ENCODE data around the gene MAP6.

MAP6 gene

DNA sequence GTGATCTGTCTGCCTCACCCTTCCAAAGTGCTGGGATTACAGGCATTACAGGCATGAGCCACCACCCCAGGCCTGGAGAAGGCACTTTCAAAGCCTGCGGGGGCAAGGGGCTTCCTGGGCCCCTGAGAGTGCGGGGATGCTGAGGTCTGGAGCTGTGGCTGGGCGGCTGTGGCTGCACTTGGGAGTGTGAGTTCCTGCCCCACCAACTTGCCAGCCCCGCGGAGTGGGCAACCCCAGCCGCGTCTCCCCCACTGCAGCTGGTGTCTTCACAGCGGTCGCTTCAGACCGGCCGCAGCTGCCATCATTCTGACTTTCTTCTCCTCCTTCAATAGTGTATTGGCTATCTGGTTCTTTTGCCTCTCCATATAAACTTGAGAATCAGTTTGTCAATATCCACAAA, 10.7 kb upstream of the MAP6 start:
- no peak overlapping the region for H3K4me3 Mint-ChIP-seq
- H3K27ac Mint-ChIP-seq: no peak overlapping the region
- peaks cover 69% of the 10 kb centered on the region for H3K27me3 Mint-ChIP-seq
- H3K9me3 Mint-ChIP-seq: peaks cover 6% of the 10 kb centered on the region
- peaks cover 10% of the 10 kb centered on the region for H3K4me1 Mint-ChIP-seq (ENCODE audit: low read depth)
- no peak for DNase-seq
- H3K36me3 Mint-ChIP-seq (ENCODE audit: low read depth): no peaks in the 10 kb centered on the region

DNA sequence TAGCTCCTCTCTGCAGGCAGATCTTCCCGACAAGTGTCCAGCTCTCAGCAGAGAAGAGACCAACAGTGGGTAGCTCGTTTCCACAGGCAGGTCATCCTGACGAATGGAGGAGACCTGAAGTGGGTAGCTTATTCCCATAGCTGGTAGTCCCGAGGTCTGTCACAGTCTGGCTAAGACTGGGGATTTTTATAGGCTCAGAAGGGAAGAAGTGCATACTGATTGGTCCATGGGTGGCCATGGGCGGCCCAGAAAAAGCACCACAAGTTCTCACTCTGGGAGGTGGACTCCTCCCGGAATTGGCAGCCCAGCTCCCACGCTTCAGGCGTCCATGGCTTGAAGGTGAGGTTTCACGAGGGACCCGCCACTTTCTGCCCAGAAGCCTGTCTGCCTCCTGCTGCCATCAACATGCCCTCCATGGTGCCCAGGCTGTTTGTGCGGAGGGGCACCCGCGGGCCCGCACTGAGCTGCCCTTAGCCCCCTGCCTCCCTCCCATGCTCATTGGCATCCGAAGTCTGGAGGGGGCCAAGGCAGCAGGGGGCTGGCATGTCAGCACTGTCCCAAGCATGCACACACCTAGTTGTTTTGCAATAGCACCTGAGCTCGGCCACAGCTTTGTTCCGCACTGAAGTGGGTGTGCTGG, 9.9 kb upstream of the MAP6 start:
- Mint-ChIP-seq H3K9me3 (peaks cover 6% of the 10 kb centered on the region), H3K36me3 (ENCODE audit: low read depth) (no peaks in the 10 kb centered on the region), H3K4me1 (ENCODE audit: low read depth) (peaks cover 15% of the 10 kb centered on the region), H3K4me3 (no peak overlapping the region), H3K27me3 (peaks cover 60% of the 10 kb centered on the region), H3K27ac (no peak overlapping the region)
- no peak for DNase-seq

DNA sequence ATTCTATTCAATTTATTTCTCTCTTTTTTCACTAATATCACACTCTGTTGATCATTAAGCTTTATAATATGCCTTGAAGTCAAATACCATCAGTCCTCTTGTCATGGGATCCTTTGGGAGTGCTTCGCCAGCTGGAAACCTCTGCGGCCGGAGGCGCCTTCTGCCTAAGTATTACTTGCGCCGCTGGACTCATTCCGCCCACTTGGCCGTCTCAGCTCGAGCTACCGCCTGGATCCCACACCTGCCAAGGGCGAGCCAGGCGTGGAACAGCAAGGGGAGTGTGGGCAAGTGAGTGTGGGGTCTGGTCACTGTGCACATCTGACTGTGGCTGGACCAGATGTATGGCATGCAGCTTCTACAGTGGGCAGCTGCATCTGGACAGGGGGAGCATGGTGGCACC, 9.1 kb upstream of the MAP6 start:
- peaks cover 18% of the 10 kb centered on the region for H3K4me1 Mint-ChIP-seq (ENCODE audit: low read depth)
- H3K9me3 Mint-ChIP-seq: peaks cover 4% of the 10 kb centered on the region
- no peaks in the 10 kb centered on the region for H3K36me3 Mint-ChIP-seq (ENCODE audit: low read depth)
- H3K27ac Mint-ChIP-seq: no peak overlapping the region
- DNase-seq: no peak
- peaks cover 52% of the 10 kb centered on the region for H3K27me3 Mint-ChIP-seq
- no peak overlapping the region for H3K4me3 Mint-ChIP-seq

GRCh38 chr11:75677275-75677674, 8.4 kb upstream of the MAP6 start:
- H3K27me3 Mint-ChIP-seq: peaks cover 51% of the 10 kb centered on the region
- peaks cover 3% of the 10 kb centered on the region for H3K9me3 Mint-ChIP-seq
- no peak overlapping the region for H3K27ac Mint-ChIP-seq
- no peak for DNase-seq
- H3K36me3 Mint-ChIP-seq (ENCODE audit: low read depth): no peaks in the 10 kb centered on the region
- H3K4me3 Mint-ChIP-seq: no peak overlapping the region
- H3K4me1 Mint-ChIP-seq (ENCODE audit: low read depth): peaks cover 18% of the 10 kb centered on the region

GRCh38 chr11:75673977-75674582, 5.2 kb upstream of the MAP6 start:
- DNase-seq: no peak

GRCh38 chr11:75667831-75668450, 897 bp downstream of the MAP6 start:
- DNase-seq: peak; percentile 56
- Mint-ChIP-seq H3K27ac (no peak overlapping the region), H3K4me3 (peak overlapping the region; percentile 77), H3K9me3 (peaks cover 3% of the 10 kb centered on the region), H3K4me1 (ENCODE audit: low read depth) (peaks cover 19% of the 10 kb centered on the region), H3K36me3 (ENCODE audit: low read depth) (no peaks in the 10 kb centered on the region), H3K27me3 (peaks cover 83% of the 10 kb centered on the region)

More at GRCh38 chr11:75673977-75674582, 5.2 kb upstream of the MAP6 start:
- peaks cover 64% of the 10 kb centered on the region for H3K27me3 Mint-ChIP-seq
- H3K27ac Mint-ChIP-seq: peak overlapping the region; percentile 26
- H3K9me3 Mint-ChIP-seq: peaks cover 3% of the 10 kb centered on the region
- no peaks in the 10 kb centered on the region for H3K36me3 Mint-ChIP-seq (ENCODE audit: low read depth)
- peaks cover 24% of the 10 kb centered on the region for H3K4me1 Mint-ChIP-seq (ENCODE audit: low read depth)
- no peak overlapping the region for H3K4me3 Mint-ChIP-seq

GRCh38 chr11:75667255-75667830, 1.5 kb downstream of the MAP6 start:
- peaks cover 82% of the 10 kb centered on the region for H3K27me3 Mint-ChIP-seq
- peak overlapping the region; percentile 26 for H3K4me3 Mint-ChIP-seq
- peak; percentile 42 for DNase-seq
- H3K4me1 Mint-ChIP-seq (ENCODE audit: low read depth): peaks cover 19% of the 10 kb centered on the region
- H3K9me3 Mint-ChIP-seq: no peaks in the 10 kb centered on the region
- no peak overlapping the region for H3K27ac Mint-ChIP-seq
- H3K36me3 Mint-ChIP-seq (ENCODE audit: low read depth): no peaks in the 10 kb centered on the region

GRCh38 chr11:75665990-75666389, 2.8 kb downstream of the MAP6 start:
- Mint-ChIP-seq H3K27me3 (peaks cover 69% of the 10 kb centered on the region), H3K36me3 (ENCODE audit: low read depth) (no peaks in the 10 kb centered on the region), H3K4me1 (ENCODE audit: low read depth) (peaks cover 19% of the 10 kb centered on the region), H3K27ac (no peak overlapping the region), H3K4me3 (no peak overlapping the region), H3K9me3 (no peaks in the 10 kb centered on the region)
- DNase-seq: no peak

- Mint-ChIP-seq H3K4me1 (ENCODE audit: low read depth) (peaks cover 19% of the 10 kb centered on the region), H3K4me3 (no peak overlapping the region), H3K36me3 (ENCODE audit: low read depth) (no peaks in the 10 kb centered on the region), H3K9me3 (no peaks in the 10 kb centered on the region), H3K27ac (no peak overlapping the region), H3K27me3 (peaks cover 65% of the 10 kb centered on the region)
- DNase-seq: no peak
These were observed 3.7 kb downstream of the MAP6 start for GRCh38 chr11:75665126-75665525.

DNA sequence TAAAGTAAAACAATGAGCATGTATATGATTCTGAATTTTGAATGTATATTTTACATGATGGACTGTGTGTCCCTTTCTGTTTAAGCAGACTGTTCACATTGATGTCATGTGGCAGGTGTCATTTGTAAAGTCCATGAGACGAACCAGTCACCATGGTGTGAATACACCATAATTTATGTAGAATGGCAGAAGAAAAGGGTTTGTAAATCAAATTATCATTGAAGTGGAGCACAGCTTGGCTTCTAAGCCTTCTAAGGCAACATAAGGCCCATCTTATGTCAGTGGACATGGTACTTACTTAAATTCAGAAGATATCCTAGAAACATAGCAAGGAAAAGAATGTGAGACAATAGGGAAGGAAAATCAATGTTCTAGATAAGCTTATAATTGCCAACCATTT, 4.4 kb downstream of the MAP6 start:
- H3K4me1 Mint-ChIP-seq (ENCODE audit: low read depth): peaks cover 15% of the 10 kb centered on the region
- H3K27ac Mint-ChIP-seq: no peak overlapping the region
- H3K4me3 Mint-ChIP-seq: no peak overlapping the region
- no peaks in the 10 kb centered on the region for H3K36me3 Mint-ChIP-seq (ENCODE audit: low read depth)
- no peak for DNase-seq
- peaks cover 65% of the 10 kb centered on the region for H3K27me3 Mint-ChIP-seq
- H3K9me3 Mint-ChIP-seq: no peaks in the 10 kb centered on the region

DNA sequence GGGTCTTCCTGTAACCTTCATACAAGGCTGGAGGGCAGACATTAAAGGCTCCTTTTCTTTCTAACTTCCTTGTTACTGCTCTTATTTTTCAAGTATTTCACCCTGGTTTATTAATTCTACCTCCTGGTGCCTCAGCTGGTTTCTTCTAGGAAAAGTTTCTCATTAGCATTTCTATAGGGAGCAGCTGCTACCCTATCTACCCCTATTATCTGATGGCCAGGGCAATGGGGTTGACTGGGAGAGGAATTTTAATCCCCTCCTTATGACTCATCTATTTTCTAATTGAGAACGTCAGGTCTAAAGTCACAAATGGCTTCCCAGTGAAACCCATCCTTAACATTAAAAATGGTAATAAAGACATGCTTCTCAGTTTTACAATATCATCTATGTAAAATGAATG, 5.0 kb downstream of the MAP6 start:
- no peak for DNase-seq
- Mint-ChIP-seq H3K36me3 (ENCODE audit: low read depth) (no peaks in the 10 kb centered on the region), H3K4me1 (ENCODE audit: low read depth) (peaks cover 10% of the 10 kb centered on the region), H3K4me3 (no peak overlapping the region), H3K27me3 (peaks cover 63% of the 10 kb centered on the region), H3K9me3 (no peaks in the 10 kb centered on the region), H3K27ac (no peak overlapping the region)

GRCh38 chr11:75659836-75660235, 9.0 kb downstream of the MAP6 start:
- H3K9me3 Mint-ChIP-seq: no peaks in the 10 kb centered on the region
- H3K36me3 Mint-ChIP-seq (ENCODE audit: low read depth): no peaks in the 10 kb centered on the region
- no peak overlapping the region for H3K27ac Mint-ChIP-seq
- no peak overlapping the region for H3K4me3 Mint-ChIP-seq
- H3K4me1 Mint-ChIP-seq (ENCODE audit: low read depth): peaks cover 5% of the 10 kb centered on the region
- H3K27me3 Mint-ChIP-seq: peaks cover 47% of the 10 kb centered on the region
- no peak for DNase-seq

- Mint-ChIP-seq H3K27me3 (peaks cover 33% of the 10 kb centered on the region), H3K4me1 (ENCODE audit: low read depth) (peaks cover 18% of the 10 kb centered on the region), H3K4me3 (no peak overlapping the region), H3K9me3 (no peaks in the 10 kb centered on the region), H3K27ac (no peak overlapping the region), H3K36me3 (ENCODE audit: low read depth) (no peaks in the 10 kb centered on the region)
- no peak for DNase-seq
These were observed 12.7 kb downstream of the MAP6 start for GRCh38 chr11:75656044-75656727.

DNA sequence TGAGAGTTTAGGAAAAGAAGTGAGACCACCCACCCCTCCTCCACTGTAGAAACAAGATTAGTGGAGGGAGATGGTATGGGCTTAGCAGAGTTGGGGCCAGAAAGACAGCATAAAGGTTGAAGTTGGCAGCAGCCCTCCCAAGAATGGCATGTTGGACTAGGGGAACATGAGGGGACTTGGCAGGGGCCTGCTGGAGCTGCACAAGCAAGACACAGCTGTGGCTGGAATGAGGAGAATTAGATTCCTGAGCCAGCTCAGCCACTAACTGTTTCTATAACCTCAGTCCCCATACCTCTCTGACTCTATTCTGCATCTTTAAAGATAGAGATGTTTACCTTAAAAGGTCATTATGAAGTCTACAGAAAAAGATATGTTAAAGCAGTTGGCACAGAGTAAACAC, 13.2 kb downstream of the MAP6 start:
- Mint-ChIP-seq H3K27me3 (peaks cover 36% of the 10 kb centered on the region), H3K27ac (no peak overlapping the region), H3K9me3 (no peaks in the 10 kb centered on the region), H3K4me1 (ENCODE audit: low read depth) (peaks cover 18% of the 10 kb centered on the region), H3K36me3 (ENCODE audit: low read depth) (no peaks in the 10 kb centered on the region), H3K4me3 (no peak overlapping the region)
- no peak for DNase-seq

Data from activated T-cell treated with anti-CD3 and anti-CD28 coated beads, Interleukin-2, amount 50 U/mL, for 24 hours (primary cell).